HG03135 (cell line): ENCODE measurements around the gene TFDP2.
"Not testable (repeated sequence)": the region's sequence is repeated elsewhere in the genome, so short reads cannot be mapped to it uniquely, and the experiment has no call there.

Source experiments
- ATAC-seq: cut with Tn5 transposase; IDR thresholded peaks from one replicate; pipeline ENCODE4 v1.9.1; 2021; ENCODE audit warnings: mild to moderate bottlenecking, moderate library complexity; ENCODE audit not compliant: unreplicated experiment

The TFDP2 gene, protein sequence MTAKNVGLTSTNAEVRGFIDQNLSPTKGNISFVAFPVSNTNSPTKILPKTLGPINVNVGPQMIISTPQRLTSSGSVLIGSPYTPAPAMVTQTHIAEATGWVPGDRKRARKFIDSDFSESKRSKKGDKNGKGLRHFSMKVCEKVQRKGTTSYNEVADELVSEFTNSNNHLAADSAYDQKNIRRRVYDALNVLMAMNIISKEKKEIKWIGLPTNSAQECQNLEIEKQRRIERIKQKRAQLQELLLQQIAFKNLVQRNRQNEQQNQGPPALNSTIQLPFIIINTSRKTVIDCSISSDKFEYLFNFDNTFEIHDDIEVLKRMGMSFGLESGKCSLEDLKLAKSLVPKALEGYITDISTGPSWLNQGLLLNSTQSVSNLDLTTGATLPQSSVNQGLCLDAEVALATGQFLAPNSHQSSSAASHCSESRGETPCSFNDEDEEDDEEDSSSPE

DNA sequence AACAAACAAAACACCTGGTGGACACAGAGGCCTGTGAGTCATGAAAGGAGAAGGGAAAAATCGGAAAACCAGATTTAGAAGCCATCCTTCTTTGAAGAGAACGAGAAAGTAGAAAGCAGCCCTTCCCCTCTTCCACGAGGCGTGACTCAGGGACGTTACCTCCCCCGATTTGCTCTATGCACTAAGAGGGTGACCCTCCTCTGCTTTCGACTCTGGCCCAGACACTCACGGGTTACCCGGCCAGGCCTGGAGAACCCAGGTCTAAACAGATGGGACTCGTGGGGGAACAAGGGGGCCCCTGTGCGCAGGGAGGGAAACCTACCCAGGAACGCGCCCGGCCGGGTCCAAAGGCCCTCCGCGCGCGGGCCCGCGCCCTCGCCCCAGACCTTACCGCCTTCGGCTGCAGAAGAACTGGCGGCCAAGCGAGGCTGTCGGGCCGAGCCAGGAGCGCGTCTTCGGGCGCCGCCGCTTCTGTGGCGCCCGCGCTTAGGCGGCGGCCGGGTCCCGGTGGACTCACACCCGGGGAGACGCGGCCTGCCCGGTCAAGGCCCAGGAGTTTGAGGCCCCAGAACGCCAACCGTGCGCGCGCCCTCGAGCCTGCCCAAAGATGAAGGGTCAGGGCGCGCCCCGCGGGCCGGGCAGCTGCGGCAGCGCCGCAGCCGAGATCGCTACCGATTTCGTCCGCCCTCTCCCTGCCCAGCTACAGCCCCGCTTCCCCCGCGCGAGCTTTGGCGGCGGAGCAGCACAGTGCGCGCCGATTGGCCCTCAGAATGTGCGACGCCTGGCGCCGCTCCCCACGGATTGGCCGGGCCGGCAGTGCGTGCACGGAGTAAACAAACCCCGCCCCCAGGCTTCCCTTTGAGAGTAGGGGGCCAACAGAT lies at the start of gene TFDP2:
TFDP2 (minus strand) TSS at position 753 of the 881 bp plus-strand sequence. CDS start 47,795 bp downstream, outside the sequence.
- peak; percentile 100 for ATAC-seq

DNA sequence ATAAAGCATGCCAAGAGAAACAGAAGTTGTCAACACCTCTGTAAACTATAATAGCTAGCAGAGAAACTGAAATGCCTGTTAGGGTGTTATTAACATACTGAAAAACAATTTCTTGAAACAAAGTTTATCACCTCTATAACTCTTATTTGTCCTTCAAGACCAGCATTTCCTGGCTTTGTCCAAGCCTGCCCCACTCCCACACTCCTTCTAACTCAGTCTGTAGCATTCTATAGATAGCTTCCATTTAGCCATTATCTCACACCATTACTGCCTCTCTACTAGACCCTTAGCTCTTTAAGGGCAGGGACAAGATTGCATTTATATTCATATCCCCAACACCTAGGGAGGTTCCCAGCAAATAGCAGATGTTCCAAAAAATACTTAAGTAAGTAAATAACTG lies 39.5 kb upstream of the TFDP2 start:
- no peak for ATAC-seq

DNA sequence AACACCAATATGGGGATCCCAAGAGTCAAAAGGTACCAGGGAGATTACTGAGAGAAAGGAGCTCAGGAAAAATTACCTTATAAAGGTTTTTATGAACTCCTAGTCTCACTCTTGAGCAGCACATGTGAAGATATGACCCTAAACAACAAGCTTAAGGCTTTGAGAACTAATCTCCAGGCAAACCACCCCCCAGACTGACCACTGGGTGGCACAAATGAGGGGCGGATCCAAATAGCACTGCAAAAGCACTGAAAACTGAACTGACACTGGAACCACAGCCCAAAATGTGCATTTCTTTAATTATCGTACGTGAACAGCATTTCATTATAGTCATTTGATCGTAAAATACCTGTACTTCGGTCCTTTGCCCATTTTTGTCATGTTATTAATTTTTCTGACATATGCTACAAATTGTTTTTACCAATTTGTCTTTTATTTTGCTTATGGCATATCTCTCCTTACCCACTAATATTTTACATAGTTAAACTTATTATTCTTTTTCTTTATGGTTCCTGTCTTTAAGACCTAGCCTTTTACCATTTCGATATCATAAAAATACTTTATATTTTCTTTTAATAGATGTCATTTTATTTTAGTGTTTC lies 31.5 kb upstream of the TFDP2 start:
- no peak for ATAC-seq

DNA sequence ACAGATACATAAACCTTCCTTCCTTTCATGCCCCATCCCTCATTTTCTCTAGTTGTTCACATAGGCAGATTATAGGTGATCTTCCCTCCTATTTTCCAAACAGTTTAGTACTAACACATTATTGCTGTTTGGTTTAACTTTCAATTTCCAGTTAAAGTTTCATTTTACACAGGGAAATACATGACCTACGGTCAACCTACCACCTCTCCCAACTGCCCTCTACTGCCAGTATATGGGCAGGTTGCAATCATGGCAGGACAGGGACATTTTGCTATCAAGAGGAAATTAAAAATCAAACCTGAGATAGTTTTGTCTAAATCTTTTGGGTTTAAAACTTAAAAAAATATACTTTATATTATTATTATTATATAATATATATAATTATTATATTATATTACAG lies 26.1 kb upstream of the TFDP2 start:
- no peak for ATAC-seq

DNA sequence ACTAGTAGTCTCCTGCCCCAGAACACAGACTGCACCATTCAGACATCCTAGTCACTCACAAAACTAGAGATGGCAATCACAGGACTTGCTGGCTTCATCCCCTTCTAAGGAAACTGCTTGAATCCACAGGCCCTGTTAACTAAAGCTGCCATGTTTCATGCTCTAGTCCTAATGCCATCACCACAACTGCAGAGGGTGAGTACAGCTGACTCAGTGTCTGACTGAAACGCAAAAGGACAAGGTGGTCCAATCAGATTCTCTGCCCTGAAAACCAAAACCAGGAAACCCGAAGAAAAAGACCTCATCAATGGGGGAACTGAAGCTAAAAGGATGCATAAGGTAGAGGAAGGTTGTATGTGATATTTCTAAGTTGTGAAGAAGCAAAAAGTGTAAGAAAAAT lies 25.2 kb upstream of the TFDP2 start:
- no peak for ATAC-seq

DNA sequence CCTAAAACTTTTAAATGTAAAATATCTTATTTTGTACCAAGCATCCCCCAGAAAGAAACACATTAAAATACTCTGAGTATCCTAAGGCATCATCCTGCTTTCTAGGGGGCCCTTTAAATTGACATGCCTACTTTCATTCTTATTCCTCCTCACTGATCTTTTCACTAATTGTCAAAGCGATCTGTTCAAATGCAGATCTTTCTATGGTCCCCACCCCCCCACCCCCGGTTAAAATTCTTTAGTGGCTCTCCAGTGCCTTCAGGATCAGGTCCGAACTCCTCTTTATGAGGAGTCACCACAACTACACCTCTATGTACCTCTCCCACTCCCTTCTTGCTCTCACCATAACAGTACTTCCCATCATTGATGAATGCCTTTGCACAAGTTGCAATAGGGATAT lies 19.2 kb upstream of the TFDP2 start:
- no peak for ATAC-seq

DNA sequence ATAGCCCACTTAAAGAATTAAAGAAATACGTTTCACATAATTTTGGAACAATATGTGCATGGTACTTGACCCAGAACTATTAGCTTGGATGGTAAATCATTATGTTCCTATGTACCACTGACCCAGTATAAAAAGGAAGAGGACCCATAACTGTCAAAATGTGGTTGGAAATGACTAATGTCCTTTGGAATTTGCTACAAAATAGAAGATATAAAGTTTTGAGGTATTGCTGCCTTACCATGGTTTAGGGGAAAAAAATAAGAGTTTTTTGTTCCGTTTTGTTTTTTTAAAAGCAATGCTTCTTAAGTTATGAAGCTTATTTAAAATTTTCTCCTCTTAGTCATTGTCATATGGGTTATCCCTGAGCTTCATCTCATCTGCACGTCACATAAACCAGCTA lies 15.8 kb upstream of the TFDP2 start:
- ATAC-seq, result no peak

DNA sequence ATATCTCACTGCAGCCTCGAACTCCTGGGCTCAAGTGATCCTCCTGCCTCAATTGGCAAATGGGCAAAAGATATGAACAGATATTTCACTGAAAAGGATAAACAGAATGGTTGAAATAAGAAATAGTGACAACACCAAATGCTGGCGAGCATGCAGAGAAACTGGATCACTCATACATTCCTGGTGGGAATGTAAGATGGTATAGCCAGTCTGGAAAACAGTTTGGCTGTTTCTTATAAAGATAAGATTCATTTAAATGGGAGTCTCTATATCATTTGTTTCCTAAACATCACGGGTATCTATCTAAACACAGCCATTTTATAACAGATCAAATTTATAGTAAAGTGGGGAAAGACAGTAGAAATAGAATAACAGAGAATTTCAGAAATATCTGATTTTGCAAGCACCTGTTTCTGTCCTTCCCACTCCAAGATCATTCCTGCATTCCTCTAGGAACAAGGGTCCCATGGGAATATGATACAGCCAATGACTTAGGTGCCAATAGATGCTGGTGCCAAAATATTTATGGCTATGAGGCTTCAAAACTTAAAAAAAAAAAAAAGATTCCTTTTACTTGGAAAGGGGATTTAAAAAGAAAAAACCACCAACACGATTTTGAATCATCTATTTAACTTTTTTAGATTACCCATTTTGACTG lies 9.9 kb upstream of the TFDP2 start:
- ATAC-seq, result no peak

DNA sequence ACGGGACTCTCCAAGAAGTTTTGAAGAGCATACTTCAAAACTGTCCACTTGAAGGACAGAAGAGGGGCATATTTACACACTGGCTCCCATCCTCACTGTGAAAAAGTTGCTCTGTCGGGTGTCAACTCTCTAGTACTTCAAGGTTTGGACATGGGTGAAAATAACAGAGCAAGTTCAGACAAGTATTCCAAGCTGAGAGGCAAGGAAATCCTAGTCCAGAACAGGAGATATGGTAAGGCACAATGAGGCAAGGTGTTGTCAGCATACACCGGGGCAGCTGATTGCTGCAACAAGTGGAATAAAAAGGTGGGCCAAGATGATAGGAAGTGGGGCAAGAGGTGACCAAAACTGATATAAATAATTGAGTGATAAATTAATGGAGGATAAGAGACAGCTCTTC lies 4.8 kb upstream of the TFDP2 start:
- ATAC-seq, result no peak

DNA sequence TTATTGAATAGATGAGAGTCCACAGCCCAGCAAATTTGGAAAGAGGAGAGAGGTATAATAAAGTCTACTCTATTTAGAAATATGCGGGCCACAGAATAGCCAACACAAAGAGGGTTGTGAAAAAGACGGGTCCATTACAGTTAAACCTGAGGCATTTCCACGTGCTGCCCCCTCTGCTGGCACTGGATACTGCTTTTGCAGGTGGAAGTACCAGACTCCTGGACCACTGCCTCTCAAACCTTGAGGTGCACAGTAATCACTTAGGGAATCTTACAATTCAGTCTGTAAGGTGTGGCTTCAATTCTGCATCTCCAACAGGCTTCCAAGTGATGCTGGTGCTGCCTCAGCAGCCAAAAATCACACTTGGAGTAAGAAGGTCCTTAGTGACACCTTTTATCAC lies 3.0 kb upstream of the TFDP2 start:
- no peak for ATAC-seq

DNA sequence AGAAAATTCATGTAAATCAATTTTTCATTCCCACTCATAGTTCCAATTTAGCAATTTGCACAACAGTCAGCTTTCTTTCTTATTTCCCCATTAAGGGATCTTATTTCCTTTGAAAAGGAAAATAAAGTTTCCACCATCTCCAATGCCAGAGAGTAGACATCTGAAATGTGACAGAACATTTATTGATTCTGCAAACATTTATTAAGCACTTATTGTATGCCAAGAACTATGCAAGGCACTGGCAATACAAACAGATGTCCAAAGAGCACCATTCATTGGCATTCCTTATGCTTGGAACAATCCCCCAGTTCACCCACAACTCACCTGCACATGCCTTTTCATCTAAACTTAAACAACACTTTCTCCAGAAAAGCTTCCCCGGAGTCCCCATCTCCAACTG lies 2.5 kb upstream of the TFDP2 start:
- no peak for ATAC-seq

DNA sequence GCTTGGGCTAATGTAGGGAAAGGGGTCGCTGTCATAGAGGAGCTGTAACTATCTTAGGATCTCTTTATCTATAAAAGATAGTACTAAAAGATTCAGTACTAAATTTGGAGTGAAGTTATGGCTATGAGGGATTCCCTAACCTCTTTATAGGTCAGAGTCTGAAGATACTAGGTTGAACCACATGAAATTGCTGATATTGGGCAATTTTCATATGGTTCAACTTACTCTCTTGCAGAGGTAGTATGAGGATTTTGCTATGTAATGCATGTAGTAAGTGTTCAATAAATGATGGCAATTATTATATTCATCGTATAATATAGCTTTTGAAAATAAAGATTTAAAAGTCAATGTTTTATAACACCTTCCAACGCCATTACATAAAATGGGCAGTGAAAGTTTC lies 1.9 kb upstream of the TFDP2 start:
- ATAC-seq, result no peak

DNA sequence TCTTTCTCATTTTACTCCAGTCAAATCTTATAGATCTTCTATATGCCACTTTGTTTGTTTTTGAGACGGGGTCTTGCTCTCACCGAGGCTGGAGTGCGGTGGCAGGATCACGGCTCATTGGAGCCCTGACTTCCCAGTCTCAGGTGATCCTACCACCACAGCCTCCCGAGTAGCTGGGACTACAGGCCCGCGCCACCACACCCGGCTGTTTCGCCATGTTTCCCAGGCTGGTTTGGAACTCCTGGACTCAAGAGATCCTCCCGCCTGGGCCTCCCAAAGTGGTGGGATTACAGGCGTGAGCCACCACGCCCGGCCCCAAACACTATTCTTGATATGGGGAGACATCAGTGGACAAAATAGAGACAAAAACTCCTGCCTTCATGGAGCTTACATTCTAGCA lies 927 bp upstream of the TFDP2 start:
- ATAC-seq, result no peak

DNA sequence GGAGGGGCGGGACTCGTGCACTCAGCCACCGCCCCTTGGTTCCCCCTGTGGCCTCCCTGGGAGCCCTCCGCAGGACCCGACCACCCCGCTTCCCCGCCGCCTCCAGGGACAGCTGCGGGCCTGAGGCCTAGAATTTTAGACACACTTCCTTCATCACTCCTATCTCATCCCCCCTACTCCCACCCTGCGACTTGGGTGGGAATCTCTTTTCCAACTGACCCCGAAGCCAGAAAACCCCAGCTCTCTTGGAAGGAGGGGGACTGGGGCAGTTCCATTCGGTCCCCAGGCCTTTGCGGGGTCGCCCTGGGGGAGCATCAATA lies 289 bp upstream of the TFDP2 start:
- no peak for ATAC-seq

DNA sequence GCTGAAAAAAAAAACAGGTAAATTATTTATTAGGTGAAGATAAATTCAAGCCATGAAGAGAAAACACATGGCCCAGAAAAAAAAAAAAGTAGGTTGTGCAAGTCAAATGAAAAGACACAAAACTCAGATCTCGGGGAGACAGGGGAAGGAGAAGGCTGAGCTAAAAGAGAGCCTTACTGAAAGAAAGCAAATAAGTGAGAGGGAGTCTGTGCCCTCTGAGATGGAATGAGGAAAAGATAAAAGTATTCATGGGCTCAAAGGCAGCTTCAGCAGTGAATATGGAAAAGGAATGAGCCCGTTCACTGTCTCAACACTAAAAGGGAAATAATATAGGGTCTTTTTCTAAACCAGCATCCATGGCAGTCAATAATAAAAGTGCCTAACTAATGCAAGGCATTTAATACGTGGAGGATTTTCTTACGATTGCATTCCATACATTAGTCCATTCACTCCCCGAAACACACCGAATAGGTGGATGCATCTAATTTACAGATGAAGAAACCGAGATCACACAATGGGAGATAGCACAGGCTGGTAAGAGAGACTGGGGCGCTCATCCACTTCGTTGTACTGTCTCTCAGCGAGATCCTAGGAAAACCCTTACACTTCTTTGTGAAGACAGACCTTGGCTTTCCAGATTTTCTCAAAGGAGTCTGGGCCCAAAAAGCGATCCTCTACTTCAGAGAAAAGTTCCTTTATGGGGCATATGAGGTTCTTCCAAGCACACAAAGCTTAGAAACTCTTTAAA lies 1.1 kb downstream of the TFDP2 start:
- ATAC-seq, result no peak

DNA sequence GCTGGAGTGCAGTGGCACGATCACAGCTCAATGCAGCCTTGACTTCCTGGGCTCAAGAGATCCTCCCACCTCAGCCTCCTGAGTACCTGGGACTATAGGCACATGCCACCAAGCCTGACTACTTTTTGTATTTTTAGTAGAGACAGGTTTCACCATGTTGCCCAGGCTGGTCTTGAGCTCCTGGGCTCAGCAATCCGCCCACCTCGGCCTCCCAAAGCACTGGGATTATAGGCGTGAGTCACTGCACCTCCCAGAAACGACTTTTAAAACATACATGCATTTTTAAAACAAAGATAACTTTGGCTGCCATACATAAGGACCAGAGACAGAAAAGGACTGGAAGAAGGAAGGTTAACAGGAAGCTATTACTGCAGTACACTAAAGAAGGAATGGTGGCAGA lies 4.8 kb downstream of the TFDP2 start:
- ATAC-seq, result not testable (repeated sequence)

DNA sequence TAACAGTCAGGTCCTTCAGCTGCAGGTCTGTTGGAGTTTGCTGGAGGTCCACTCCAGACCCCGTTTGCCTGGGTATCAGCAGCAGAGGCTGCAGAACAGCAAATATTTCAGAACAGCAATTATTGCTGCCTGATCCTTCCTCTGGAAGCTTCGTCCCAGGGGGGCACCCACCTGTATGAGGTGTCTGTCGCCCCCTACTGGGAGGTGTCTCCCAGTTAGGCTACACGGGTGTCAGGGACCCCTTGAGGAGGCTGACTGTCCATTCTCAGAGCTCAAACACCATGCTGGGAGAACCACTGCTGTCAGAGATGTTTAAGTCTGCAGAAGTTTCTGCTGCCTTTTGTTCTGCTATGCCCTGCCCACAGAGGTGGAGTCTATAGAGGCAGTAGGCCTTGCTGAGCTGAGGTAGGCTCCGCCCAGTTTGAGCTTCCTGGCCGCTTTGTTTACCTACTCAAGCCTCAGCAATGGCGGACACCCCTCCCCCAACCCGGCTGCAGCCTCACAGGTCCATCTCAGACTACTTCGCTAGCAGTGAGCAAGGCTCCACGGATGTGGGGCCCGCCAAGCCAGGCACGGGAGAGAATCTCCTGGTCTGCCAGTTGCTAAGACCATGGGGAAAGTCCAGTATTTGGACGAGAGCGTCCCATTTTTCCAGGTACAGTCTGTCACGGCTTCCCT lies 8.6 kb downstream of the TFDP2 start:
- ATAC-seq, result not testable (repeated sequence)

DNA sequence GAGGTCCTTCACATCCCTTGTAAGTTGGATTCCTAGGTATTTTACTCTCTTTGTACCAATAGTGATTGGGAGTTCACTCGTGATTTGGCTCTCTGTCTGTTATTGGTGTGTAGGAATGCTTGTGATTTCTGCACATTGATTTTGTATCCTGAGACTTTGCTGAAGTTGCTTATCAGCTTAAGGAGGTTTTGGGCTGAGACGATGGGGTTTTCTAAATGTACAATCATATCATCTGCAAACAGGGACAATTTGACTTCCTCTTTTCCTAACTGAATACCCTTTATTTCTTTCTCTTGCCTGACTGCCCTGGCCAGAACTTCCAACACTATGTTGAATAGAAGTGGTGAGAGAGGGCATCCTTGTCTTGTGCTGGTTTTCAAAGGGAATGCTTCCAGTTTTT lies 12.3 kb downstream of the TFDP2 start:
- not testable (repeated sequence) for ATAC-seq

DNA sequence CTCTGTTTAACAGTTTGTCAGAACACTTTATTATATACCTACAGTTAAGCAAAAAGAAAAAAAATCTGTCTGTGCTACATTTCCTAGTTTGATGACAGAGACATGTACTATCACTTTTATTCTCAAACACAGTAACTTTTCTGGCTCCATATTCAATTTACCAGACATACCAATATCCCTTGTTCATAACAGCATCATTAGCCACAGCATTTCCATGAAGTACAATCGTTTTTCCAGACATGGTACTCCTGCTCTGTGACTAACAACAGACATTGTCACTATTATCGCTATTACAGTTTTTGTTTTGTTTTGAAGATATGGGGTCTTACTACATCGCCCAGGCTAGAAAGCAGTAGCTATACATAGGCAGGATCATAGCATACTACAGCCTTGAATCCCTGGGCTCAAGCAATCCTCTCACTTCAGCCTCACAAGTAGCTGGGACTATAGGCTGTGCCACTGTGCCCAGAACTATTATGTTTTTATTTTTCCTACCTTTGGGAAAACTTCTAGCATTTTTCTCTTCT lies 14.5 kb downstream of the TFDP2 start:
- no peak for ATAC-seq
